Measurements from ENCODE around the gene XRN1. TPM values are rescaled to one million over a fixed set of nuclear protein-coding genes. Genes with fewer than 3 reads are reported as not detected.
"Not testable (repeated sequence)": the region's sequence is repeated elsewhere in the genome, so short reads cannot be mapped to it uniquely, and the experiment has no call there.

XRN1 gene
- total RNA-seq, 2 donors from 2014 or later = 32.1 to 33.3 TPM

- Histone ChIP-seq H3K27ac (no peak overlapping the region), H3K4me3 (no peak overlapping the region), H3K4me1 (replicated peaks) (no peaks in the 10 kb centered on the region), H3K27me3 (replicated peaks; ENCODE audit: insufficient read depth) (no peaks in the 10 kb centered on the region), H3K36me3 (peaks cover 0 to 5% of the 10 kb centered on the region in 2 donors), H3K9me3 (no peaks in the 10 kb centered on the region)
- DNase-seq (ENCODE audit: low spot score) = no peak
- WGBS = 39% methylated on average over 1 of the region's 1 CpG
- TF ChIP-seq CTCF (IDR thresholded peaks at IDR 0.05) (no peak), POLR2A (IDR thresholded peaks at IDR 0.05) (no peak), POLR2AphosphoS5 (IDR thresholded peaks at IDR 0.05) (no peak)
- intact Hi-C loops (cut with DNase I) = no loop called here
Measured at GRCh38 chr3:142348460-142348859, 99.4 kb downstream of the XRN1 start.

- WGBS = 88% methylated on average over 3 of the region's 3 CpGs
- Histone ChIP-seq H3K36me3 (peaks cover 0 to 3% of the 10 kb centered on the region in 2 donors), H3K27ac (no peak overlapping the region), H3K27me3 (replicated peaks; ENCODE audit: insufficient read depth) (no peaks in the 10 kb centered on the region), H3K9me3 (no peaks in the 10 kb centered on the region), H3K4me3 (no peak overlapping the region), H3K4me1 (replicated peaks) (peaks cover 1% of the 10 kb centered on the region)
- no peak for DNase-seq (ENCODE audit: low spot score)
- TF ChIP-seq POLR2A (IDR thresholded peaks at IDR 0.05) = no peak
- TF ChIP-seq CTCF (IDR thresholded peaks at IDR 0.05) = no peak
- TF ChIP-seq POLR2AphosphoS5 (IDR thresholded peaks at IDR 0.05) = no peak
- intact Hi-C loops (cut with DNase I) = no loop called here
Measured at GRCh38 chr3:142337994-142338393, 109.8 kb downstream of the XRN1 start.

- Histone ChIP-seq H3K36me3 (peaks cover 6 to 7% of the 10 kb centered on the region in 2 donors), H3K4me3 (no peak overlapping the region), H3K27ac (no peak overlapping the region), H3K9me3 (no peaks in the 10 kb centered on the region), H3K27me3 (replicated peaks; ENCODE audit: insufficient read depth) (no peaks in the 10 kb centered on the region), H3K4me1 (replicated peaks) (peaks cover 2% of the 10 kb centered on the region)
- intact Hi-C loops (cut with DNase I) = no loop called here
- WGBS = 90% methylated on average over 2 of the region's 2 CpGs
- no peak for TF ChIP-seq POLR2AphosphoS5 (IDR thresholded peaks at IDR 0.05)
- no peak for TF ChIP-seq POLR2A (IDR thresholded peaks at IDR 0.05)
- TF ChIP-seq CTCF (IDR thresholded peaks at IDR 0.05) = no peak
- DNase-seq (ENCODE audit: low spot score) = no peak
Measured at GRCh38 chr3:142332390-142332789, 115.4 kb downstream of the XRN1 start.

GRCh38 chr3:142324275-142324953, 123.4 kb downstream of the XRN1 start:
- intact Hi-C loops (cut with DNase I); H3K27me3 ChIP-seq (replicated peaks; ENCODE audit: insufficient read depth); H3K4me3 ChIP-seq; H3K4me1 ChIP-seq (replicated peaks); DNase-seq (ENCODE audit: low spot score); H3K9me3 ChIP-seq; H3K36me3 ChIP-seq; H3K27ac ChIP-seq: not testable (repeated sequence)
- 96% methylated on average over 1 of the region's 1 CpG for WGBS

- Histone ChIP-seq H3K36me3 (no peaks in the 10 kb centered on the region), H3K9me3 (no peaks in the 10 kb centered on the region), H3K4me3 (no peak overlapping the region), H3K27me3 (replicated peaks; ENCODE audit: insufficient read depth) (no peaks in the 10 kb centered on the region), H3K4me1 (replicated peaks) (no peaks in the 10 kb centered on the region), H3K27ac (no peak overlapping the region)
- no peak for DNase-seq (ENCODE audit: low spot score)
- intact Hi-C loops (cut with DNase I) = no loop called here
- WGBS = 96% methylated on average over 3 of the region's 3 CpGs
- TF ChIP-seq POLR2A (IDR thresholded peaks at IDR 0.05) = no peak
- no peak for TF ChIP-seq POLR2AphosphoS5 (IDR thresholded peaks at IDR 0.05)
- no peak for TF ChIP-seq CTCF (IDR thresholded peaks at IDR 0.05)
Measured at GRCh38 chr3:142319912-142320311, 127.9 kb downstream of the XRN1 start.

Measured in prostate gland (tissue), 2 donors.